A673 (cell line): Measurements from ENCODE around the gene EYA4. TPM values are rescaled to one million over a fixed set of nuclear protein-coding genes. Genes with fewer than 3 reads are reported as not detected.

Experiments used
- BruUV-seq: library from RNA; stranded (reverse); fragments of 400-500 nt; replicated peaks from 2 replicates; lab custom pipeline; 2021; lab: Mats Ljungman, UMichigan
- CTCF ChIA-PET: fragments of 300-600 bp; sonication (Branson Sonifier 250); formaldehyde crosslinking; loops from one replicate; lab custom pipeline; 2022; ENCODE audit warnings: antibody characterized with exemption; lab: Charles Lee
- POLR2A ChIA-PET: fragments of 300-600 bp; sonication (Branson Sonifier 250); formaldehyde crosslinking; loops from one replicate; lab custom pipeline; 2022; ENCODE audit warnings: antibody characterized with exemption; ENCODE audit not compliant: low non-redundant PET; lab: Charles Lee
- DNase-seq: peaks from one replicate; pipeline ENCODE4 v3.0.0-alpha.2; 2015; ENCODE audit warnings: low spot score
- H3K27ac ChIP-seq: fragments of 200-600 bp; sonication (generic); 2 replicates; pipeline ENCODE4 v1.5.1; 2016; ENCODE audit warnings: mixed run types, low read depth, mild to moderate bottlenecking, mixed read lengths, antibody characterized with exemption, low read length; ENCODE audit not compliant: poor library complexity, severe bottlenecking
- H3K27me3 ChIP-seq: fragments of 200-600 bp; sonication (generic); replicated peaks from 2 replicates; pipeline ENCODE4 v1.6.1; 2017; ENCODE audit warnings: mixed run types, low read depth, mild to moderate bottlenecking, mixed read lengths, antibody characterized with exemption, low read length; ENCODE audit not compliant: insufficient read depth, poor library complexity
- H3K36me3 ChIP-seq: fragments of 200-600 bp; sonication (generic); 2 replicates; pipeline ENCODE4 v1.6.1; 2016; ENCODE audit warnings: mixed run types, mild to moderate bottlenecking, mixed read lengths, antibody characterized with exemption, low read length; ENCODE audit not compliant: insufficient read depth, poor library complexity, severe bottlenecking
- H3K4me1 ChIP-seq: fragments of 200-600 bp; sonication (generic); 2 replicates; pipeline ENCODE4 v1.6.1; 2017; ENCODE audit warnings: mixed run types, mild to moderate bottlenecking, mixed read lengths, antibody characterized with exemption, low read length; ENCODE audit not compliant: insufficient read depth, poor library complexity, severe bottlenecking
- H3K4me3 ChIP-seq: fragments of 200-600 bp; sonication (generic); 2 replicates; pipeline ENCODE4 v1.5.1; 2016; ENCODE audit warnings: low read depth, mixed run types, mild to moderate bottlenecking, mixed read lengths, low read length; ENCODE audit not compliant: poor library complexity, severe bottlenecking
- H3K9me3 ChIP-seq: fragments of 200-600 bp; sonication (generic); 2 replicates; pipeline ENCODE4 v1.6.1; 2016; ENCODE audit warnings: mixed run types, low read depth, mild to moderate bottlenecking, mixed read lengths, antibody characterized with exemption, low read length; ENCODE audit not compliant: poor library complexity, severe bottlenecking
- EZH2 ChIP-seq: fragments of 200-600 bp; sonication (generic); IDR thresholded peaks from 2 replicates; pipeline ENCODE4 v1.6.1; 2017; ENCODE audit warnings: borderline replicate concordance, low read depth, mild to moderate bottlenecking, mixed read lengths, antibody characterized with exemption, low read length; ENCODE audit not compliant: poor library complexity, severe bottlenecking
- intact Hi-C: fragments of 100-400 bp; cut with micrococcal nuclease; formaldehyde crosslinking; loops from one replicate; pipeline ENCODE4 v1.10.0; 2022; ENCODE audit not compliant: unreplicated experiment
- total RNA-seq: library from RNA; stranded (reverse); gene quantifications from 2 replicates; pipeline ENCODE4 v1.2.3, GENCODE V29; 2021
- TF ChIP-seq, protein P1 (sequence below): fragments of 300-800, 200-600 bp; sonication (generic); conservative IDR thresholded peaks from 2 replicates; pipeline ENCODE4 v1.5.1; 2017; ENCODE audit warnings: low read depth, mild to moderate bottlenecking, antibody characterized with exemption, low read length, moderate library complexity, mixed read lengths

The EYA4 gene
- total RNA-seq, 1 experiment from 2014 or later, result 1.3 TPM

GRCh38 chr6:133390168-133390567, 149.0 kb downstream of the EYA4 start:
- no peaks in the 10 kb centered on the region for H3K9me3 ChIP-seq
- no peak overlapping the region for H3K4me3 ChIP-seq
- ChIA-PET CTCF (no interaction called here), POLR2A (no interaction called here)
- intact Hi-C loops, result no loop called here
- no peak for DNase-seq
- H3K4me1 ChIP-seq, result peaks cover 37% of the 10 kb centered on the region
- H3K36me3 ChIP-seq, result no peaks in the 10 kb centered on the region
- no peaks in the 10 kb centered on the region for H3K27me3 ChIP-seq
- no TSS peak for BruUV-seq
- TF ChIP-seq, protein P1, sequence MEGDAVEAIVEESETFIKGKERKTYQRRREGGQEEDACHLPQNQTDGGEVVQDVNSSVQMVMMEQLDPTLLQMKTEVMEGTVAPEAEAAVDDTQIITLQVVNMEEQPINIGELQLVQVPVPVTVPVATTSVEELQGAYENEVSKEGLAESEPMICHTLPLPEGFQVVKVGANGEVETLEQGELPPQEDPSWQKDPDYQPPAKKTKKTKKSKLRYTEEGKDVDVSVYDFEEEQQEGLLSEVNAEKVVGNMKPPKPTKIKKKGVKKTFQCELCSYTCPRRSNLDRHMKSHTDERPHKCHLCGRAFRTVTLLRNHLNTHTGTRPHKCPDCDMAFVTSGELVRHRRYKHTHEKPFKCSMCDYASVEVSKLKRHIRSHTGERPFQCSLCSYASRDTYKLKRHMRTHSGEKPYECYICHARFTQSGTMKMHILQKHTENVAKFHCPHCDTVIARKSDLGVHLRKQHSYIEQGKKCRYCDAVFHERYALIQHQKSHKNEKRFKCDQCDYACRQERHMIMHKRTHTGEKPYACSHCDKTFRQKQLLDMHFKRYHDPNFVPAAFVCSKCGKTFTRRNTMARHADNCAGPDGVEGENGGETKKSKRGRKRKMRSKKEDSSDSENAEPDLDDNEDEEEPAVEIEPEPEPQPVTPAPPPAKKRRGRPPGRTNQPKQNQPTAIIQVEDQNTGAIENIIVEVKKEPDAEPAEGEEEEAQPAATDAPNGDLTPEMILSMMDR, result no peak
- TF ChIP-seq EZH2, result no peak
- no peak overlapping the region for H3K27ac ChIP-seq

DNA sequence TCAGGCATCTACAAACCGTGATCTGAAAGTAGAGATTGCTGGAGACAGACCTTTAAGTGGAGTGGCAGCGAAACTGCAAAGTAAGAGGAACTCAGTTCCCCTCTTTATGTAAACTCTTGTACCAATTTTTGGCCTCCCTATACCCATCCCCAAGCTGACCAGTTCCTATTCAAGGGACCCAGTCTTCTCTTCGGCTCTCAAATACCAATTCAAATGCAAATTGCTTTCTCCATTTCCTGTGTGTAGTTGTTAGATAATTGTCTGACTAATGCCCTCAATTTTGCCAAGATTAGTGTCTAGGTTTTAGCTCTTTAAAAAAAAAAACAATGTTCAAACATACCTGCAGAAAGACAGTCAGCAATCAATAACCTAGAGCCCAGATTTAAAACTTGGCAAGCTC, 150.9 kb downstream of the EYA4 start:
- Histone ChIP-seq H3K4me1 (peaks cover 37% of the 10 kb centered on the region), H3K9me3 (no peaks in the 10 kb centered on the region), H3K27ac (no peak overlapping the region), H3K36me3 (no peaks in the 10 kb centered on the region), H3K4me3 (no peak overlapping the region), H3K27me3 (no peaks in the 10 kb centered on the region)
- no TSS peak for BruUV-seq
- ChIA-PET POLR2A (interaction anchor here (0.6 to 0.7 kb wide), 2 partner anchors 41 to 134 kb away, joined by 5 to 6 read pairs; no protein-coding TSS in a partner anchor), CTCF (no interaction called here)
- no peak for TF ChIP-seq EZH2
- TF ChIP-seq, protein P1, result no peak
- intact Hi-C loops, result no loop called here
- peak; percentile 80 for DNase-seq

DNA sequence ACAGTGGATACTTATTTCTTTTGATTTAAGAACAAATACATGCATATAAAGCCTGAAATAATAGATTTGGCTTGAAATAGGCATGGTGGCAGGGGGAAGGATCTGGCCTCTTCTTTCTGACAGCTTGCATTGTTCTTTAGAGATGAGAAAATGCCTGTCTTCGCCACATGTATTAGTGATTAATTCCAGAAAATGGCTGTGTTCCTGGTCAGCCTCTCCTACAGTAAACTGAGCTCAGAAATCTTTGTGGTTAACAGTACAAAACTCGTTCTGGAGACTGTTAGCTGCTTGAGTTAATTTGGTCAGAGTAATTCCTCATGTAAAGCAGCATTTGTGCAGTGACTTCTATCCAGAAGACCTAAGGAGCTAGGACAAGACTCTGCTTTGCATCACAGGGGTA, 151.5 kb downstream of the EYA4 start:
- TF ChIP-seq EZH2, result no peak
- TF ChIP-seq, protein P1, result no peak
- Histone ChIP-seq H3K4me3 (no peak overlapping the region), H3K27me3 (no peaks in the 10 kb centered on the region), H3K36me3 (no peaks in the 10 kb centered on the region), H3K9me3 (no peaks in the 10 kb centered on the region), H3K4me1 (peaks cover 37% of the 10 kb centered on the region), H3K27ac (peak overlapping the region; percentile 37)
- peak; percentile 15 for DNase-seq
- no TSS peak for BruUV-seq
- CTCF ChIA-PET, result no interaction called here
- intact Hi-C loops, result no loop called here
- POLR2A ChIA-PET, result interaction anchor here (0.7 kb wide), 1 partner anchor 135 kb away, joined by 5 read pairs; no protein-coding TSS in a partner anchor
